H1 (cell line): ENCODE data around the gene MADD. TPM values are rescaled to one million over a fixed set of nuclear protein-coding genes. Genes with fewer than 3 reads are reported as not detected.
A peak's percentile ranks its signal among the peaks of the same experiment; 100 is the strongest.

Experiments used
- CTCF ChIA-PET: fragments of 300-600 bp; sonication (Branson Sonifier 250); formaldehyde crosslinking; loops from one replicate; lab custom pipeline; 2021; ENCODE audit not compliant: partially characterized antibody; lab: Charles Lee
- POLR2A ChIA-PET: fragments of 300-600 bp; sonication (Branson Sonifier 250); formaldehyde crosslinking; loops from one replicate; lab custom pipeline; 2021; ENCODE audit warnings: inconsistent platforms; ENCODE audit not compliant: partially characterized antibody; lab: Charles Lee
- DNase-seq, 2 experiments: peaks; one replicate each; pipeline versions ENCODE4 v3.0.0 to v3.0.0-alpha.2; 2010 to 2022; ENCODE audit warnings: low spot score in 2 of 2, low read depth in 1 of 2, mixed read lengths in 1 of 2
- FAIRE-seq: peaks from 2 replicates; lab custom pipeline; 2011; peaks lifted over from hg19 to GRCh38; lab: Jason Lieb, UNC
- H2AFZ ChIP-seq: 2 replicates; pipeline ENCODE4 v1.8.1; 2012; ENCODE audit warnings: low read length, inconsistent platforms
- H2AK5ac ChIP-seq: 2 replicates; pipeline ENCODE4 v1.6.1; 2013; ENCODE audit warnings: low read depth, low read length
- H2BK120ac ChIP-seq: replicated peaks from 2 replicates; pipeline ENCODE3; 2013; ENCODE audit warnings: low read depth, low read length, inconsistent platforms
- H2BK12ac ChIP-seq: 2 replicates; pipeline ENCODE4 v1.6.1; 2013; ENCODE audit warnings: low read depth, low read length
- H2BK15ac ChIP-seq: 2 replicates; pipeline ENCODE4 v1.6.1; 2013; ENCODE audit warnings: low read length
- H2BK20ac ChIP-seq: 2 replicates; pipeline ENCODE4 v1.6.1; 2013; ENCODE audit warnings: low read length
- H2BK5ac ChIP-seq: 2 replicates; pipeline ENCODE4 v1.6.1; 2013; ENCODE audit warnings: low read depth, low read length
- H3K14ac ChIP-seq: 2 replicates; pipeline ENCODE4 v1.6.1; 2013; ENCODE audit warnings: inconsistent platforms; ENCODE audit not compliant: insufficient read length
- H3K18ac ChIP-seq: 2 replicates; pipeline ENCODE4 v1.6.1; 2013; ENCODE audit warnings: low read length; ENCODE audit errors: extremely low read depth
- H3K23ac ChIP-seq: 2 replicates; pipeline ENCODE4 v1.6.1; 2013; ENCODE audit warnings: inconsistent platforms; ENCODE audit not compliant: insufficient read length
- H3K23me2 ChIP-seq: 2 replicates; pipeline ENCODE4 v1.6.1; 2013; ENCODE audit warnings: low read depth, low read length
- H3K27ac ChIP-seq: 2 replicates; pipeline ENCODE4 v1.6.1; 2011; ENCODE audit warnings: low read depth, low read length, inconsistent platforms
- H3K27me3 ChIP-seq, 4 experiments: replicated peaks in 1 of 4; 1 replicate in 1 of 4; 2 replicates in 3 of 4; pipeline versions ENCODE4 v1.6.1 to v1.8.1; 2011 to 2013; ENCODE audit warnings: low read length in 3 of 4, mild to moderate bottlenecking in 3 of 4, inconsistent platforms in 2 of 4, mixed read lengths in 2 of 4, moderate library complexity in 1 of 4; ENCODE audit not compliant: control insufficient read depth in 3 of 4, insufficient read depth in 3 of 4; ENCODE audit errors: extremely low read depth in 1 of 4
- H3K36me3 ChIP-seq, 4 experiments: 2 replicates each; pipeline versions ENCODE4 v1.6.1 to v1.8.1; 2011 to 2013; ENCODE audit warnings: mild to moderate bottlenecking in 4 of 4, low read length in 3 of 4, moderate library complexity in 2 of 4, control low read depth in 1 of 4, inconsistent platforms in 1 of 4; ENCODE audit not compliant: insufficient read depth in 4 of 4, control insufficient read depth in 2 of 4
- H3K4ac ChIP-seq: replicated peaks from 2 replicates; pipeline ENCODE3; 2013; ENCODE audit warnings: low read length, low read depth, mixed read lengths, inconsistent platforms; ENCODE audit not compliant: insufficient read length
- H3K4me1 ChIP-seq, 4 experiments: replicated peaks in 1 of 4; 1 replicate in 1 of 4; 2 replicates in 3 of 4; pipeline versions ENCODE4 v1.6.1 to v1.8.1; 2011 to 2013; ENCODE audit warnings: low read length in 3 of 4, inconsistent platforms in 2 of 4, mixed read lengths in 1 of 4; ENCODE audit not compliant: insufficient read depth in 4 of 4, control insufficient read depth in 3 of 4
- H3K4me2 ChIP-seq, 2 experiments: 2 replicates each; pipeline versions ENCODE4 v1.6.1 to v1.8.1; 2011 to 2013; ENCODE audit warnings: low read depth in 2 of 2, low read length in 2 of 2, control low read depth in 1 of 2, inconsistent platforms in 1 of 2, mild to moderate bottlenecking in 1 of 2; ENCODE audit not compliant: insufficient read depth in 1 of 2
- H3K4me3 ChIP-seq, 4 experiments: fragments of 200-600, 300-600 bp in 1 of 4; sonication (generic), shearing (Covaris generic), sonication (Bioruptor Twin) in 1 of 4; 2 replicates each; pipeline versions ENCODE4 v1.5.1 to v1.8.1; 2011 to 2016; ENCODE audit warnings: low read length in 4 of 4, low read depth in 3 of 4, control low read depth in 2 of 4, inconsistent platforms in 2 of 4, mild to moderate bottlenecking in 2 of 4, mixed read lengths in 1 of 4, moderate library complexity in 1 of 4; ENCODE audit not compliant: insufficient read depth in 2 of 4; ENCODE audit errors: extremely low read depth in 1 of 4
- H3K56ac ChIP-seq: replicated peaks from 2 replicates; pipeline ENCODE3; 2013; ENCODE audit warnings: low read depth, mild to moderate bottlenecking, mixed read lengths, low read length, inconsistent platforms; ENCODE audit not compliant: insufficient read length
- H3K79me1 ChIP-seq: 2 replicates; pipeline ENCODE4 v1.6.1; 2013; ENCODE audit warnings: low read depth, low read length, control low read depth
- H3K79me2 ChIP-seq, 2 experiments: 2 replicates each; pipeline versions ENCODE4 v1.6.1 to v1.8.1; 2012 to 2013; ENCODE audit warnings: low read length in 2 of 2, mild to moderate bottlenecking in 2 of 2, inconsistent platforms in 1 of 2; ENCODE audit not compliant: insufficient read depth in 2 of 2, control insufficient read depth in 1 of 2
- H3K9ac ChIP-seq, 4 experiments: replicated peaks in 1 of 4; 1 replicate in 1 of 4; 2 replicates in 3 of 4; pipeline versions ENCODE4 v1.6.1 to v1.8.1; 2011 to 2013; ENCODE audit warnings: low read depth in 3 of 4, low read length in 3 of 4, control low read depth in 2 of 4, mild to moderate bottlenecking in 2 of 4, moderate library complexity in 2 of 4, inconsistent platforms in 1 of 4; ENCODE audit errors: extremely low read depth in 1 of 4
- H3K9me3 ChIP-seq, 2 experiments: 2 replicates each; pipeline versions ENCODE4 v1.6.1 to v1.8.1; 2012 to 2013; ENCODE audit warnings: mild to moderate bottlenecking in 2 of 2, moderate library complexity in 2 of 2, control low read depth in 1 of 2, inconsistent platforms in 1 of 2, low read depth in 1 of 2, low read length in 1 of 2, mixed read lengths in 1 of 2; ENCODE audit not compliant: insufficient read depth in 2 of 2
- H4K20me1 ChIP-seq, 2 experiments: replicated peaks in 1 of 2; 2 replicates each; pipeline versions ENCODE3 to v1.8.1; 2011 to 2013; ENCODE audit warnings: inconsistent platforms in 2 of 2, low read length in 2 of 2, mild to moderate bottlenecking in 1 of 2; ENCODE audit not compliant: insufficient read depth in 2 of 2, control insufficient read depth in 1 of 2
- H4K5ac ChIP-seq: 2 replicates; pipeline ENCODE4 v1.6.1; 2013; ENCODE audit warnings: low read length, low read depth, mixed read lengths, inconsistent platforms; ENCODE audit not compliant: insufficient read length
- H4K8ac ChIP-seq: 2 replicates; pipeline ENCODE4 v1.8.0; 2013; ENCODE audit warnings: mild to moderate bottlenecking, moderate library complexity, low read length, inconsistent platforms; ENCODE audit not compliant: insufficient read depth; ENCODE audit errors: extremely low read depth
- H4K91ac ChIP-seq: replicated peaks from 2 replicates; pipeline ENCODE3; 2013; ENCODE audit warnings: low read length, mixed read lengths, inconsistent platforms; ENCODE audit not compliant: insufficient read length
- ASH2L ChIP-seq: fragments of 200-600, 300-600 bp; sonication (generic); IDR thresholded peaks from one replicate; pipeline ENCODE4 v1.7.1; 2017; ENCODE audit warnings: low read length
- BRCA1 ChIP-seq: IDR thresholded peaks from 2 replicates; pipeline ENCODE4 v1.6.1; 2012; ENCODE audit warnings: low read depth, low read length, improper control_type of control experiment
- GTF2F1 ChIP-seq: IDR thresholded peaks from 2 replicates; pipeline ENCODE4 v1.6.1; 2012; ENCODE audit warnings: low read depth, low read length, improper control_type of control experiment, borderline replicate concordance
- HDAC6 ChIP-seq: IDR thresholded peaks from one replicate; pipeline ENCODE4 v1.7.1; 2012; ENCODE audit warnings: low read depth, mild to moderate bottlenecking, inconsistent platforms, low read length, moderate library complexity
- TBP ChIP-seq: IDR thresholded peaks from 2 replicates; pipeline ENCODE4 v1.6.1; 2011; ENCODE audit warnings: low read depth, low read length, improper control_type of control experiment
- WGBS, 2 experiments: shearing (Covaris generic) in 1 of 2; methylation state at CpG; one replicate each; pipeline versions ENCODE4 v1.1.6 to v1.1.7; 2013 to 2015; ENCODE audit warnings: low lambda C conversion rate in 2 of 2, mixed read lengths in 2 of 2, inconsistent platforms in 1 of 2, low coverage in 1 of 2, missing lambda C conversion rate in 1 of 2; ENCODE audit not compliant: insufficient replicate concordance in 2 of 2, insufficient coverage in 1 of 2, insufficient read length in 1 of 2; ENCODE audit errors: extremely low coverage in 1 of 2, missing lambda C conversion rate in 1 of 2; 5-methylcytosine and 5-hydroxymethylcytosine counted together
- polyA plus RNA-seq, 7 experiments: library from polyadenylated mRNA; depleted of rRNA in 3 of 7; stranded (reverse) in 5 of 7; unstranded in 2 of 7; fragments of >200 nt in 5 of 7; fragments of 200-250 nt in 2 of 7; gene quantifications; 1 replicate in 5 of 7; 2 replicates in 1 of 7; 4 replicates in 1 of 7; pipeline versions ENCODE4 v1.2.1 to v1.2.3, GENCODE V29; 2011 to 2013; ENCODE audit warnings: missing spikeins in 2 of 7, mixed read lengths in 2 of 7
- total RNA-seq: library from RNA; stranded (reverse); fragmentation: NEBNext Ultra II Directional; extraction: Animal tissue kit (Norgen Biotek cat#: 25700); gene quantifications from 2 replicates; pipeline ENCODE4 v1.2.1, GENCODE V29; 2021
- TF ChIP-seq, protein P1 (sequence below): IDR thresholded peaks from 2 replicates; pipeline ENCODE4 v1.6.1; 2011; ENCODE audit warnings: low read length, improper control_type of control experiment
- TF ChIP-seq, protein P2 (sequence below), 3 experiments: IDR thresholded peaks; 1 replicate in 2 of 3; 2 replicates in 1 of 3; pipeline versions ENCODE4 v1.5.1 to v1.6.1; 2011; ENCODE audit warnings: low read length in 3 of 3, mild to moderate bottlenecking in 3 of 3, inconsistent platforms in 2 of 3, low read depth in 1 of 3, moderate library complexity in 1 of 3; ENCODE audit not compliant: insufficient read depth in 1 of 3; ENCODE audit errors: control extremely low read depth in 1 of 3

MADD gene
- total and polyA plus RNA-seq, 2 of the 8 experiments (the other 6 are each of a cell fraction or from before 2014, with no cell fraction given), result 32.5 to 45.4 TPM

- Histone ChIP-seq H2AFZ (no peak overlapping the region), H3K36me3 (no peaks in the 10 kb centered on the region), H2BK15ac (no peak overlapping the region), H3K56ac (no peak overlapping the region), H3K27me3 (no peaks in the 10 kb centered on the region), H3K23ac (no peak overlapping the region), H3K4me3 (no peak overlapping the region), H3K18ac (peak overlapping the region; percentile 10; the same call in 1 of the 2 replicates), H2BK12ac (no peak overlapping the region), H4K91ac (no peak overlapping the region), H2AK5ac (no peak overlapping the region), H3K27ac (no peak overlapping the region), H2BK5ac (peak overlapping the region; percentile 44; the same call in 1 of the 2 replicates), H3K9me3 (0 out of 4 replicates have a peak, but pooled peaks cover 0 to 3% of the 10 kb centered on the region in 2 experiments), H4K5ac (no peak overlapping the region), H3K14ac (no peak overlapping the region), H3K4ac (peak overlapping the region; percentile 49), H4K20me1 (peaks cover 0 to 7% of the 10 kb centered on the region in 2 experiments), H3K9ac (no peak overlapping the region), H2BK120ac (no peak overlapping the region), H4K8ac (0 out of 2 replicates have a peak overlapping the region, but pooled peaks have one; percentile 31), H3K79me2 (no peaks in the 10 kb centered on the region), H3K4me1 (peaks cover 0 to 12% (median 5%) of the 10 kb centered on the region in 4 experiments; a peak in 6 of 7 replicates), H2BK20ac (no peak overlapping the region), H3K23me2 (peaks cover 5% of the 10 kb centered on the region; the same call in 1 of the 2 replicates), H3K79me1 (no peaks in the 10 kb centered on the region), H3K4me2 (no peak overlapping the region)
- ChIA-PET POLR2A (interaction anchor here (1.3 kb wide), 1 partner anchor 103 kb away, joined by 5 read pairs; the partner anchor contains the start of gene ACP2), CTCF (interaction anchor here (0.6 to 5.9 kb wide), 16 partner anchors 15 to 173 kb away, joined by 3 to 35 read pairs (median 5); partner anchors contain the start of genes ACP2, ARFGAP2 and NR1H3)
- DNase-seq (no peak), FAIRE-seq (no peak)
- WGBS, 2 experiments, result 90% methylated on average over 29 of the region's 29 CpGs; no CpG with 5 or more reads in 1 of the 2 experiments
- TF ChIP-seq BRCA1 (no peak), GTF2F1 (no peak), ASH2L (no peak), TBP (no peak), HDAC6 (no peak)
- TF ChIP-seq, protein P1, sequence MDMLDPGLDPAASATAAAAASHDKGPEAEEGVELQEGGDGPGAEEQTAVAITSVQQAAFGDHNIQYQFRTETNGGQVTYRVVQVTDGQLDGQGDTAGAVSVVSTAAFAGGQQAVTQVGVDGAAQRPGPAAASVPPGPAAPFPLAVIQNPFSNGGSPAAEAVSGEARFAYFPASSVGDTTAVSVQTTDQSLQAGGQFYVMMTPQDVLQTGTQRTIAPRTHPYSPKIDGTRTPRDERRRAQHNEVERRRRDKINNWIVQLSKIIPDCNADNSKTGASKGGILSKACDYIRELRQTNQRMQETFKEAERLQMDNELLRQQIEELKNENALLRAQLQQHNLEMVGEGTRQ, result no peak
- TF ChIP-seq, protein P2, sequence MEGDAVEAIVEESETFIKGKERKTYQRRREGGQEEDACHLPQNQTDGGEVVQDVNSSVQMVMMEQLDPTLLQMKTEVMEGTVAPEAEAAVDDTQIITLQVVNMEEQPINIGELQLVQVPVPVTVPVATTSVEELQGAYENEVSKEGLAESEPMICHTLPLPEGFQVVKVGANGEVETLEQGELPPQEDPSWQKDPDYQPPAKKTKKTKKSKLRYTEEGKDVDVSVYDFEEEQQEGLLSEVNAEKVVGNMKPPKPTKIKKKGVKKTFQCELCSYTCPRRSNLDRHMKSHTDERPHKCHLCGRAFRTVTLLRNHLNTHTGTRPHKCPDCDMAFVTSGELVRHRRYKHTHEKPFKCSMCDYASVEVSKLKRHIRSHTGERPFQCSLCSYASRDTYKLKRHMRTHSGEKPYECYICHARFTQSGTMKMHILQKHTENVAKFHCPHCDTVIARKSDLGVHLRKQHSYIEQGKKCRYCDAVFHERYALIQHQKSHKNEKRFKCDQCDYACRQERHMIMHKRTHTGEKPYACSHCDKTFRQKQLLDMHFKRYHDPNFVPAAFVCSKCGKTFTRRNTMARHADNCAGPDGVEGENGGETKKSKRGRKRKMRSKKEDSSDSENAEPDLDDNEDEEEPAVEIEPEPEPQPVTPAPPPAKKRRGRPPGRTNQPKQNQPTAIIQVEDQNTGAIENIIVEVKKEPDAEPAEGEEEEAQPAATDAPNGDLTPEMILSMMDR (IDR thresholded peaks at IDR 0.05; ENCODE audit: control extremely low read depth in 1 of 3, insufficient read depth in 1 of 3, low read depth in 1 of 3, low read length in 3 of 3), result no peak
Observed at GRCh38 chr11:47351156-47352126, 81.5 kb downstream of the MADD start.
